Stimulated activated CD8-positive, alpha-beta memory T cell treated with anti-CD3 and anti-CD28 coated beads, Interleukin-7, amount 100 ng/mL, for 48 hours (primary cell): ENCODE data around the gene OTC.

Experiments used
- DNase-seq, 2 donors: peaks; one replicate each; pipeline ENCODE4 v3.0.0-alpha.2; 2020; ENCODE audit warnings: low read depth in 1 of 2; ENCODE audit errors: extremely low read depth in 1 of 2

The OTC gene

GRCh38 chrX:38356401-38356800 lies 4.0 kb downstream of the OTC start:
- DNase-seq, result no peak

GRCh38 chrX:38357747-38358673 lies 5.6 kb downstream of the OTC start:
- DNase-seq, result no peak

- no peak for DNase-seq
These were observed 10.6 kb downstream of the OTC start for GRCh38 chrX:38363046-38363445.

GRCh38 chrX:38365954-38366353 lies 13.6 kb downstream of the OTC start:
- DNase-seq, result no peak

GRCh38 chrX:38368774-38369173 lies 16.4 kb downstream of the OTC start:
- DNase-seq, result no peak

- DNase-seq, result no peak
These were observed 19.2 kb downstream of the OTC start for GRCh38 chrX:38371641-38372040.

GRCh38 chrX:38374431-38374830 lies 22.0 kb downstream of the OTC start:
- DNase-seq, result no peak

GRCh38 chrX:38375891-38376290 lies 23.5 kb downstream of the OTC start:
- no peak for DNase-seq

- no peak for DNase-seq
These were observed 24.3 kb downstream of the OTC start for GRCh38 chrX:38376747-38377146.

- no peak for DNase-seq
These were observed 26.7 kb downstream of the OTC start for GRCh38 chrX:38379088-38379487.

- DNase-seq, result no peak
These were observed 30.3 kb downstream of the OTC start for GRCh38 chrX:38382663-38383062.

- no peak for DNase-seq
These were observed 48.0 kb downstream of the OTC start for GRCh38 chrX:38400389-38400910.

GRCh38 chrX:38402118-38402517 lies 49.7 kb downstream of the OTC start:
- no peak for DNase-seq

GRCh38 chrX:38403834-38404233 lies 51.4 kb downstream of the OTC start:
- no peak for DNase-seq

- DNase-seq, result no peak
These were observed 54.7 kb downstream of the OTC start for GRCh38 chrX:38407126-38407525.

- no peak for DNase-seq
These were observed 56.9 kb downstream of the OTC start for GRCh38 chrX:38409289-38409688.

GRCh38 chrX:38426785-38427184 lies 74.4 kb downstream of the OTC start:
- no peak for DNase-seq

GRCh38 chrX:38431525-38431924 lies 79.1 kb downstream of the OTC start:
- no peak for DNase-seq

- no peak for DNase-seq
These were observed 82.7 kb downstream of the OTC start for GRCh38 chrX:38435130-38435529.

GRCh38 chrX:38437093-38437492 lies 84.7 kb downstream of the OTC start:
- no peak for DNase-seq

- no peak for DNase-seq
These were observed 85.9 kb downstream of the OTC start for GRCh38 chrX:38438321-38438720.

- no peak for DNase-seq
These were observed 100.2 kb downstream of the OTC start for GRCh38 chrX:38452603-38453002.

- DNase-seq, result no peak
These were observed 105.7 kb downstream of the OTC start for GRCh38 chrX:38458071-38458470.
